Fibroblast of lung (primary cell): Measurements from ENCODE around the gene DLGAP1. TPM values are rescaled to one million over a fixed set of nuclear protein-coding genes. Genes with fewer than 3 reads are reported as not detected.

ENCODE experiments used
- DNase-seq, 2 donors: peaks; one replicate each; pipeline versions ENCODE4 v3.0.0 to v3.0.0-alpha.2; 2010; ENCODE audit warnings: low read depth in 2 of 2
- H2AFZ ChIP-seq: 2 replicates; pipeline ENCODE4 v1.5.1; 2012; ENCODE audit warnings: low read length, control low read depth, inconsistent platforms
- H3K27ac ChIP-seq: 2 replicates; pipeline ENCODE4 v1.5.1; 2011; ENCODE audit warnings: low read length, control low read depth; ENCODE audit not compliant: insufficient read depth
- H3K27me3 ChIP-seq: 2 replicates; pipeline ENCODE4 v1.5.1; 2011; ENCODE audit warnings: mild to moderate bottlenecking, low read length; ENCODE audit not compliant: control insufficient read depth, insufficient read depth
- H3K36me3 ChIP-seq: 2 replicates; pipeline ENCODE4 v1.5.1; 2011; ENCODE audit warnings: low read length; ENCODE audit not compliant: control insufficient read depth, insufficient read depth
- H3K4me1 ChIP-seq: 2 replicates; pipeline ENCODE4 v1.5.1; 2011; ENCODE audit warnings: low read length; ENCODE audit not compliant: control insufficient read depth, insufficient read depth; ENCODE audit errors: extremely low read depth
- H3K4me2 ChIP-seq: 2 replicates; pipeline ENCODE4 v1.5.1; 2011; ENCODE audit warnings: low read length, control low read depth; ENCODE audit not compliant: insufficient read depth; ENCODE audit errors: extremely low read depth
- H3K4me3 ChIP-seq, 4 experiments: fragments of 200-600 bp in 1 of 4; sonication (generic) in 1 of 4; replicated peaks in 1 of 4; 2 replicates each; pipeline ENCODE4 v1.5.1; 2011 to 2016; ENCODE audit warnings: low read length in 4 of 4, low read depth in 3 of 4, mild to moderate bottlenecking in 3 of 4, control low read depth in 2 of 4, inconsistent platforms in 1 of 4, mixed read lengths in 1 of 4; ENCODE audit not compliant: insufficient read depth in 1 of 4; ENCODE audit errors: control extremely low read depth in 1 of 4
- H3K79me2 ChIP-seq: 2 replicates; pipeline ENCODE4 v1.5.1; 2012; ENCODE audit warnings: mild to moderate bottlenecking, low read length, inconsistent platforms; ENCODE audit not compliant: control insufficient read depth, insufficient read depth
- H3K9ac ChIP-seq: 2 replicates; pipeline ENCODE4 v1.5.1; 2011; ENCODE audit warnings: mild to moderate bottlenecking, low read length, control low read depth; ENCODE audit not compliant: insufficient read depth
- H3K9me3 ChIP-seq: 2 replicates; pipeline ENCODE4 v1.5.1; 2012; ENCODE audit warnings: low read depth, low read length; ENCODE audit not compliant: control insufficient read depth, insufficient read depth
- H4K20me1 ChIP-seq: 2 replicates; pipeline ENCODE4 v1.5.1; 2011; ENCODE audit warnings: low read length; ENCODE audit not compliant: control insufficient read depth, insufficient read depth; ENCODE audit errors: extremely low read depth
- CTCF ChIP-seq, 2 donors: IDR thresholded peaks in 1 of 2; conservative IDR thresholded peaks in 1 of 2; 1 replicate in 1 of 2; 2 replicates in 1 of 2; pipeline ENCODE4 v1.5.1; 2011 to 2012; ENCODE audit warnings: low read length in 2 of 2, control low read depth in 1 of 2, inconsistent platforms in 1 of 2, low read depth in 1 of 2, mild to moderate bottlenecking in 1 of 2
- EZH2 ChIP-seq: IDR thresholded peaks from 2 replicates; pipeline ENCODE4 v1.5.1; 2012; ENCODE audit warnings: low read length, control low read depth, mild to moderate bottlenecking; ENCODE audit errors: missing control alignments
- polyA plus RNA-seq, 2 donors: library from polyadenylated mRNA; depleted of rRNA in 1 of 2; stranded (reverse) in 1 of 2; unstranded in 1 of 2; fragments of >200 nt; gene quantifications; 2 replicates each; pipeline ENCODE4 v1.2.1, GENCODE V29; 2011 to 2012; ENCODE audit warnings: missing spikeins in 1 of 2
- total RNA-seq: library from RNA; depleted of rRNA; stranded (reverse); fragments of >200 nt; gene quantifications from 2 replicates; pipeline ENCODE4 v1.2.1, GENCODE V29; 2014

The DLGAP1 gene
- total and polyA plus RNA-seq, 2 donors (not counting 1 experiment from before 2014, with no cell fraction given) = 0.16 to 0.17 TPM

- no peaks in the 10 kb centered on the region for H4K20me1 ChIP-seq
- H3K4me2 ChIP-seq = no peak overlapping the region
- no peak overlapping the region for H3K27ac ChIP-seq
- no peaks in the 10 kb centered on the region for H3K79me2 ChIP-seq
- H3K4me3 ChIP-seq = no peak overlapping the region
- no peak overlapping the region for H3K9ac ChIP-seq
- no peak for DNase-seq
- no peaks in the 10 kb centered on the region for H3K4me1 ChIP-seq
- TF ChIP-seq EZH2 (no peak), CTCF (conservative IDR thresholded peaks at IDR 0.05 in 1 of 2, IDR thresholded peaks at IDR 0.05 in 1 of 2; ENCODE audit: low read depth in 1 of 2, low read length in 2 of 2) (no peak)
- no peak overlapping the region for H2AFZ ChIP-seq
- H3K9me3 ChIP-seq = no peaks in the 10 kb centered on the region
- H3K27me3 ChIP-seq = peaks cover 4% of the 10 kb centered on the region
- no peaks in the 10 kb centered on the region for H3K36me3 ChIP-seq
Measured at GRCh38 chr18:3832025-3832638, 623.0 kb downstream of the DLGAP1 start.

DNA sequence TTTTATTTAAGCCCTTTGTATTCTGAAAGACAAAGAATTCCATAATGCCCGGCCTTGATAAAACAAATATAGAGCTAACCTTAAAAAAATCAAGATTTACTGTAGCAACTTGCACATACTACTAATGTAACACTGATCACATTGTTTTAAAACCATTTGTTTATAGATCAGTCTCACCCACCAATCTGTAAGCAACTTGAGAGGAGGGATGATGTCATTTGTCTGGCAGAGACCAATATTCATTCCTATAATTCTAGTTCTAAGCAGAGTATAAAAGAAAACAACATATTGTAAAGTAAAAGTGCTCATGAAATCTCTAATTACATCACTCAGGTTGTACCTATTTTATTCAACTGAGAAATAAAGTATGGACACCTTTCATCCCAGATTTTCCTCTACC, 624.5 kb downstream of the DLGAP1 start:
- TF ChIP-seq CTCF (conservative IDR thresholded peaks at IDR 0.05 in 1 of 2, IDR thresholded peaks at IDR 0.05 in 1 of 2; ENCODE audit: low read depth in 1 of 2, low read length in 2 of 2) (no peak), EZH2 (no peak)
- Histone ChIP-seq H3K79me2 (no peaks in the 10 kb centered on the region), H3K36me3 (no peaks in the 10 kb centered on the region), H3K4me2 (no peak overlapping the region), H3K27ac (no peak overlapping the region), H3K4me1 (no peaks in the 10 kb centered on the region), H3K27me3 (no peaks in the 10 kb centered on the region), H3K4me3 (no peak overlapping the region), H3K9me3 (no peaks in the 10 kb centered on the region), H3K9ac (no peak overlapping the region), H4K20me1 (no peaks in the 10 kb centered on the region), H2AFZ (no peak overlapping the region)
- DNase-seq = peak; percentile 24 to 69

DNA sequence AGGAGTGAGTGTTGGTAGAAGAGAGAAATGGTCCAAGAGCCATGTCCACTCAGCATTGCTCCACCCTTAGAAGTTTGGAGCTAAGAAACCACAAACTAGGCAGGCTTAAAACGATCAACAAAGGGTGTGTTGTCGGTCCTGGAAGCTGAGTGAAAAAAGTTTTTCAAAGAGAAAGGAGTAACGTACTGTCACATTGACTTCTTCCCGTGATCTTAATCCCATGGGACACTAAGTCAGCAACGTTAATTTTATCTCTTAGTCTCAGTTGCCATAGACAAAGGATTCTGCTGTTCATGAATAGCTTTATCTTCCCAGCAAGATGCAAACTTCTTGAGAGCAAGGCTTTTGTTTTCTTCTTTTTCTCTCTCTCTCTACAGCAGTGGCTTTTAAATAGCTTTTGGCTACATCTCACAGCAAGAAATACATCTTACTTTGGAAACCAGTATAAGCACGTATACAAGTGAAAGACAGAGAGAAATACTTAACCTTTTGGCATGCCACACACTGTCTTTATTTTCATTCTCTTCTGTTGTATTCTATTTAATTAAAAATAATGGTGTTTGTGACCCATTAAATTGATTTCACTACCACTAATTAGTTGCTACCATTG, 627.8 kb downstream of the DLGAP1 start:
- no peaks in the 10 kb centered on the region for H3K4me1 ChIP-seq
- H3K4me2 ChIP-seq = no peak overlapping the region
- H3K9me3 ChIP-seq = no peaks in the 10 kb centered on the region
- H3K36me3 ChIP-seq = no peaks in the 10 kb centered on the region
- no peak for DNase-seq
- H3K9ac ChIP-seq = no peak overlapping the region
- H3K4me3 ChIP-seq = no peak overlapping the region
- TF ChIP-seq CTCF (conservative IDR thresholded peaks at IDR 0.05 in 1 of 2, IDR thresholded peaks at IDR 0.05 in 1 of 2; ENCODE audit: low read depth in 1 of 2, low read length in 2 of 2) (no peak), EZH2 (no peak)
- no peaks in the 10 kb centered on the region for H3K79me2 ChIP-seq
- H3K27ac ChIP-seq = no peak overlapping the region
- no peak overlapping the region for H2AFZ ChIP-seq
- no peaks in the 10 kb centered on the region for H4K20me1 ChIP-seq
- no peaks in the 10 kb centered on the region for H3K27me3 ChIP-seq
